HCEC 1CT (cell line): ENCODE results near the gene HOXA10.
A peak's percentile ranks its signal among the peaks of the same experiment; 100 is the strongest.

ENCODE experiments used
- DNase-seq: peaks from one replicate; pipeline ENCODE4 v3.0.0-alpha.2; 2017

The HOXA10 gene

GRCh38 chr7:27165089-27165995, 8.8 kb downstream of the HOXA10 start, which contains the start of gene HOXA9:
Gene HOXA9, minus strand, starts transcription at chr7:27165537. Its CDS starts 80 bp downstream, at chr7:27165457.
- peak; percentile 95 for DNase-seq

- DNase-seq: peak; percentile 51
These were observed 9.6 kb downstream of the HOXA10 start for GRCh38 chr7:27164367-27165088.

GRCh38 chr7:27164045-27164366, 10.1 kb downstream of the HOXA10 start:
- DNase-seq: peak; percentile 17

- peak; percentile 38 for DNase-seq
These were observed 10.7 kb downstream of the HOXA10 start for GRCh38 chr7:27163288-27164044.

GRCh38 chr7:27162561-27163287, 11.4 kb downstream of the HOXA10 start:
- DNase-seq: peak; percentile 23

- peak; percentile 49 for DNase-seq
These were observed 12.2 kb downstream of the HOXA10 start for GRCh38 chr7:27161721-27162560.

- peak; percentile 33 for DNase-seq
These were observed 12.9 kb downstream of the HOXA10 start for GRCh38 chr7:27161214-27161720.

GRCh38 chr7:27160546-27161213, 13.4 kb downstream of the HOXA10 start:
- DNase-seq: peak; percentile 80

GRCh38 chr7:27160145-27160545, 14.0 kb downstream of the HOXA10 start:
- no peak for DNase-seq

- DNase-seq: no peak
These were observed 14.6 kb downstream of the HOXA10 start for GRCh38 chr7:27159266-27160144.

- no peak for DNase-seq
These were observed 15.5 kb downstream of the HOXA10 start for GRCh38 chr7:27158436-27159265.

- no peak for DNase-seq
These were observed 16.3 kb downstream of the HOXA10 start for GRCh38 chr7:27157702-27158431.

GRCh38 chr7:27156916-27157701, 17.0 kb downstream of the HOXA10 start:
- no peak for DNase-seq

- peak; percentile 82 for DNase-seq
These were observed 17.6 kb downstream of the HOXA10 start, which contains the start of gene HOXA7 for GRCh38 chr7:27156508-27156898. Gene HOXA7, minus strand, starts transcription at chr7:27156675. Its CDS starts 130 bp downstream, at chr7:27156545.

GRCh38 chr7:27155816-27156507, 18.2 kb downstream of the HOXA10 start:
- DNase-seq: peak; percentile 32
